Duodenal mucosa (tissue), 2 donors: ENCODE results near the gene ARHGAP44.

ENCODE experiments used
- H3K27ac ChIP-seq: one replicate; pipeline ENCODE4 v1.7.0; 2013; ENCODE audit warnings: low read depth, low read length
- H3K27me3 ChIP-seq, 2 donors: one replicate each; pipeline ENCODE4 v1.7.0; 2013; ENCODE audit warnings: low read length in 2 of 2, control low read depth in 1 of 2; ENCODE audit not compliant: insufficient read depth in 2 of 2, control insufficient read depth in 1 of 2
- H3K36me3 ChIP-seq, 2 donors: one replicate each; pipeline ENCODE4 v1.7.0; 2013; ENCODE audit warnings: low read length in 2 of 2, control low read depth in 1 of 2; ENCODE audit not compliant: insufficient read depth in 2 of 2, control insufficient read depth in 1 of 2
- H3K4me1 ChIP-seq, 2 donors: one replicate each; pipeline ENCODE4 v1.7.0; 2013; ENCODE audit warnings: low read length in 2 of 2, control low read depth in 1 of 2; ENCODE audit not compliant: insufficient read depth in 2 of 2, control insufficient read depth in 1 of 2
- H3K4me3 ChIP-seq, 2 donors: one replicate each; pipeline ENCODE4 v1.7.0; 2013; ENCODE audit warnings: low read length in 2 of 2, low read depth in 1 of 2
- H3K9ac ChIP-seq, 2 donors: one replicate each; pipeline ENCODE4 v1.7.0; 2013; ENCODE audit warnings: low read length in 2 of 2, low read depth in 1 of 2
- H3K9me3 ChIP-seq, 2 donors: one replicate each; pipeline ENCODE4 v1.7.0; 2013; ENCODE audit warnings: low read length in 2 of 2, control low read depth in 1 of 2; ENCODE audit not compliant: control insufficient read depth in 1 of 2

The ARHGAP44 gene

GRCh38 chr17:12911239-12911638, 121.9 kb downstream of the ARHGAP44 start:
- Histone ChIP-seq H3K9me3 (peaks cover 0 to 3% of the 10 kb centered on the region in 2 donors), H3K4me3 (no peak overlapping the region), H3K27me3 (no peaks in the 10 kb centered on the region), H3K36me3 (peaks cover 0 to 10% of the 10 kb centered on the region in 2 donors), H3K27ac (no peak overlapping the region), H3K4me1 (no peaks in the 10 kb centered on the region), H3K9ac (no peak overlapping the region)

DNA sequence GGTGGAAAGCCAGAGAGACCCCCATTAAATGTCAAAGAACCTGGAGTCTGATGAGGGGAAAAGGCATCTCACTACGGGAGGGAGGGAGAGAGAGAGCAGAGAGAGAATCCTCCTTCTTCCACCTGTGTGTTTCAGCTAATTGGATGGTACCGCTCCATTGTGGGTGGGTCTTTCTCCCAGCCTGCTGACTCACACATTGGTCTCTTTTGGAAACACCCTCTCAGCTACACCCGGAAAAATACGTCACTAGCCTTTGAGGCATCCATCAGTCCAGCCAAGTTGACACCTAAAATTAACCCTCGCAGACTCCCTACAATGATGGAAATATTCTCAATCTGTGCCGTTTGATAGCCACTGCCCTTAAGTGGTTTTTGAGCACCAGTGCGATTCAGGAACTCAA, 128.1 kb downstream of the ARHGAP44 start:
- peaks cover 0 to 11% of the 10 kb centered on the region in 2 donors for H3K36me3 ChIP-seq
- no peak overlapping the region for H3K4me3 ChIP-seq
- no peaks in the 10 kb centered on the region for H3K27me3 ChIP-seq
- H3K4me1 ChIP-seq = no peaks in the 10 kb centered on the region
- H3K9me3 ChIP-seq = no peaks in the 10 kb centered on the region
- H3K9ac ChIP-seq = no peak overlapping the region
- no peak overlapping the region for H3K27ac ChIP-seq

DNA sequence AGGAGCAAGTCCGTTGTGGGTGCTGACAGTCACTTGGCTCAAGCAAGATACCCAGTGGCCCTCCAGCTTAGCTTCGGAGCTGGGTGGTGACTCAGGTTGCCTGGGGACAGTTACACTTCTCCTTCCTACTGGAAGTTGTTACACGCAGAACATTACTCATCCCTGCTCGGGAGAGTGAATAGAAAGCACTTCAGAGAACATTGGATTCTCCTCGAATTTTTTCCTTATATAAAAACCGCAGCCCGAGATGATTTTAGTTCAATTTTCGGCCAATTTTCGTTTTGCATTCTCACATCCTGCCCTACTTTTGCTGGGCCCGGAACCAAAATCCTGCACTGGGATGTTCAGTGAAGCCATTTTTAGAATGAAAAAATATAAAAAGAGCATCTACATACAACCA, 128.8 kb downstream of the ARHGAP44 start:
- Histone ChIP-seq H3K27ac (no peak overlapping the region), H3K27me3 (no peaks in the 10 kb centered on the region), H3K4me1 (no peaks in the 10 kb centered on the region), H3K9me3 (no peaks in the 10 kb centered on the region), H3K4me3 (no peak overlapping the region), H3K36me3 (peaks cover 0 to 11% of the 10 kb centered on the region in 2 donors), H3K9ac (no peak overlapping the region)

DNA sequence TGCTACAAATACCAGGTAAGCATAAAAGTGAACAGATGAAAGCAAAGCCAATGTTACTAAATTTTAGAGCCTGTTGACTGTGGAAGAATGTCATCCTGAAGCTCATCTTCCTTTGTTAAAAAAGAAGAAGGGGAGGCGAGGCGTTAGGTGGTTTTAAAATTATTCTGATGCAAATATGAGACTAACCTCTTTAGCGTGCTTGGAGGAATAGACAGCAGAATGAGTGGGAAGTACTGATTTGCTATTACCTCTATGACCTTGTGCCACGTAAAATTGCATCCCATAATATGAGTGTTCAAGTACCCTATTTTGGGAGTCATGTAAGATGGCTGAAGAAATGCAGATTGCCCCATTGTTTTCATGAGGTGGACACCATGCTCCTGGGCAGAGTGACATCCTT, 132.8 kb downstream of the ARHGAP44 start:
- Histone ChIP-seq H3K9ac (no peak overlapping the region), H3K4me1 (no peaks in the 10 kb centered on the region), H3K36me3 (peaks cover 0 to 8% of the 10 kb centered on the region in 2 donors), H3K9me3 (no peaks in the 10 kb centered on the region), H3K27ac (no peak overlapping the region), H3K4me3 (no peak overlapping the region), H3K27me3 (no peaks in the 10 kb centered on the region)

DNA sequence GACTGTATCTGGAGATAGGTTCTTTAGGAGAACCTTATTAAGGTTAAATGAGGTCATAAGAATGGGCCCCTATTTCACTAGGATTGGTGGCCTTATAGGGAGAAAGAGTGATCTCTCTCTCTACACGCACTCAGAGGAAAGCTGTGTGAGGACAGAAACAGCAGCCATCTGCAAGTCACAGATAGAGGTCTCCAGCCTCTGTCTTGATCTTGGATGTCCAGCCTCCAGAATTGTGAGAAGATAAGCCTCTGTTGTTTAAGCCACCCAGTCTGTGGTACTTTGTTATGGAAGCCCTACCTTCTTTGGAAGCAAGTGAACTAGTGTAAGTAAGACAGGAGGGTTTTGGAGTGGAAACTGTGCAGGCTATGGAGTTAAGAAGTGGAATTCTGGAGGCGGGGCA, 135.3 kb downstream of the ARHGAP44 start:
- Histone ChIP-seq H3K4me3 (no peak overlapping the region), H3K36me3 (peaks cover 3 to 6% of the 10 kb centered on the region in 2 donors), H3K9me3 (no peaks in the 10 kb centered on the region), H3K27ac (no peak overlapping the region), H3K27me3 (no peaks in the 10 kb centered on the region), H3K4me1 (no peaks in the 10 kb centered on the region), H3K9ac (no peak overlapping the region)

GRCh38 chr17:12927001-12927400, 137.7 kb downstream of the ARHGAP44 start:
- no peaks in the 10 kb centered on the region for H3K27me3 ChIP-seq
- no peaks in the 10 kb centered on the region for H3K9me3 ChIP-seq
- no peak overlapping the region for H3K9ac ChIP-seq

GRCh38 chr17:12927541-12928425, 138.5 kb downstream of the ARHGAP44 start:
- Histone ChIP-seq H3K9ac (no peak overlapping the region), H3K27ac (no peak overlapping the region), H3K9me3 (no peaks in the 10 kb centered on the region), H3K4me1 (no peaks in the 10 kb centered on the region), H3K4me3 (no peak overlapping the region), H3K36me3 (peaks cover 3 to 6% of the 10 kb centered on the region in 2 donors), H3K27me3 (no peaks in the 10 kb centered on the region)

More at GRCh38 chr17:12927001-12927400, 137.7 kb downstream of the ARHGAP44 start:
- Histone ChIP-seq H3K4me3 (no peak overlapping the region), H3K4me1 (no peaks in the 10 kb centered on the region), H3K36me3 (peaks cover 3 to 6% of the 10 kb centered on the region in 2 donors), H3K27ac (no peak overlapping the region)

- no peak overlapping the region for H3K9ac ChIP-seq
- no peaks in the 10 kb centered on the region for H3K9me3 ChIP-seq
- H3K4me1 ChIP-seq = no peaks in the 10 kb centered on the region
- no peaks in the 10 kb centered on the region for H3K27me3 ChIP-seq
- no peak overlapping the region for H3K4me3 ChIP-seq
- H3K27ac ChIP-seq = no peak overlapping the region
- H3K36me3 ChIP-seq = peaks cover 3 to 6% of the 10 kb centered on the region in 2 donors
These were observed 139.4 kb downstream of the ARHGAP44 start for GRCh38 chr17:12928736-12929135.

- Histone ChIP-seq H3K27me3 (no peaks in the 10 kb centered on the region), H3K9ac (no peak overlapping the region), H3K4me1 (no peaks in the 10 kb centered on the region), H3K4me3 (no peak overlapping the region), H3K27ac (no peak overlapping the region), H3K9me3 (no peaks in the 10 kb centered on the region), H3K36me3 (no peaks in the 10 kb centered on the region)
These were observed 147.2 kb downstream of the ARHGAP44 start for GRCh38 chr17:12936501-12936900.

GRCh38 chr17:12940699-12941098, 151.4 kb downstream of the ARHGAP44 start:
- H3K36me3 ChIP-seq = peaks cover 2 to 8% of the 10 kb centered on the region in 2 donors
- H3K9ac ChIP-seq = no peak overlapping the region
- H3K4me3 ChIP-seq = no peak overlapping the region

More at GRCh38 chr17:12940699-12941098, 151.4 kb downstream of the ARHGAP44 start:
- Histone ChIP-seq H3K4me1 (no peaks in the 10 kb centered on the region), H3K27me3 (no peaks in the 10 kb centered on the region), H3K27ac (no peak overlapping the region), H3K9me3 (no peaks in the 10 kb centered on the region)
